Muscle layer of duodenum (tissue), 2 donors: Measurements from ENCODE around the gene RELN.

Source experiments
- H3K27ac ChIP-seq: one replicate; pipeline ENCODE4 v1.7.0; 2013; ENCODE audit warnings: mild to moderate bottlenecking, low read length
- H3K27me3 ChIP-seq: one replicate; pipeline ENCODE4 v1.7.0; 2013; ENCODE audit warnings: low read depth, mild to moderate bottlenecking, control low read depth, low read length
- H3K36me3 ChIP-seq, 2 donors: one replicate each; pipeline ENCODE4 v1.7.0; 2013; ENCODE audit warnings: low read length in 2 of 2, control low read depth in 1 of 2, mild to moderate bottlenecking in 1 of 2; ENCODE audit not compliant: insufficient read depth in 2 of 2, control insufficient read depth in 1 of 2
- H3K4me1 ChIP-seq, 2 donors: one replicate each; pipeline ENCODE4 v1.7.0; 2013; ENCODE audit warnings: low read length in 2 of 2, mild to moderate bottlenecking in 2 of 2, control low read depth in 1 of 2, moderate library complexity in 1 of 2; ENCODE audit not compliant: insufficient read depth in 2 of 2, control insufficient read depth in 1 of 2
- H3K4me3 ChIP-seq, 2 donors: one replicate each; pipeline ENCODE4 v1.7.0; 2013; ENCODE audit warnings: low read length in 2 of 2, low read depth in 1 of 2, mild to moderate bottlenecking in 1 of 2
- H3K9me3 ChIP-seq, 2 donors: one replicate each; pipeline ENCODE4 v1.7.0; 2013; ENCODE audit warnings: low read length in 2 of 2, control low read depth in 1 of 2, mild to moderate bottlenecking in 1 of 2; ENCODE audit not compliant: control insufficient read depth in 1 of 2
- donor health status: healthy.

The RELN gene

GRCh38 chr7:103648135-103648534 lies 341.3 kb downstream of the RELN start:
- H3K4me1 ChIP-seq = no peaks in the 10 kb centered on the region
- H3K27ac ChIP-seq = no peak overlapping the region
- peaks cover 4 to 21% of the 10 kb centered on the region in 2 donors for H3K9me3 ChIP-seq
- no peaks in the 10 kb centered on the region for H3K27me3 ChIP-seq
- no peak overlapping the region for H3K4me3 ChIP-seq
- H3K36me3 ChIP-seq = no peaks in the 10 kb centered on the region

- no peak overlapping the region for H3K27ac ChIP-seq
- peaks cover 4 to 21% of the 10 kb centered on the region in 2 donors for H3K9me3 ChIP-seq
- H3K27me3 ChIP-seq = no peaks in the 10 kb centered on the region
- no peaks in the 10 kb centered on the region for H3K36me3 ChIP-seq
- H3K4me3 ChIP-seq = no peak overlapping the region
- H3K4me1 ChIP-seq = no peaks in the 10 kb centered on the region
Measured at GRCh38 chr7:103644319-103644718, 345.1 kb downstream of the RELN start.

- Histone ChIP-seq H3K4me1 (no peaks in the 10 kb centered on the region), H3K27ac (no peak overlapping the region), H3K4me3 (no peak overlapping the region), H3K27me3 (no peaks in the 10 kb centered on the region), H3K9me3 (peaks cover 4 to 5% of the 10 kb centered on the region in 2 donors), H3K36me3 (no peaks in the 10 kb centered on the region)
Measured at GRCh38 chr7:103640031-103640779, 349.3 kb downstream of the RELN start.

- no peaks in the 10 kb centered on the region for H3K4me1 ChIP-seq
- H3K36me3 ChIP-seq = no peaks in the 10 kb centered on the region
- H3K27ac ChIP-seq = no peak overlapping the region
- no peaks in the 10 kb centered on the region for H3K27me3 ChIP-seq
- H3K4me3 ChIP-seq = no peak overlapping the region
- no peaks in the 10 kb centered on the region for H3K9me3 ChIP-seq
Measured at GRCh38 chr7:103637726-103638125, 351.7 kb downstream of the RELN start.

- H3K36me3 ChIP-seq = no peaks in the 10 kb centered on the region
- H3K4me1 ChIP-seq = no peaks in the 10 kb centered on the region
- H3K27ac ChIP-seq = no peak overlapping the region
- H3K4me3 ChIP-seq = no peak overlapping the region
- no peaks in the 10 kb centered on the region for H3K27me3 ChIP-seq
- no peaks in the 10 kb centered on the region for H3K9me3 ChIP-seq
Measured at GRCh38 chr7:103637094-103637493, 352.4 kb downstream of the RELN start.

GRCh38 chr7:103636153-103636552 lies 353.3 kb downstream of the RELN start:
- Histone ChIP-seq H3K27ac (no peak overlapping the region), H3K36me3 (no peaks in the 10 kb centered on the region), H3K4me1 (no peaks in the 10 kb centered on the region), H3K27me3 (no peaks in the 10 kb centered on the region), H3K9me3 (no peaks in the 10 kb centered on the region), H3K4me3 (no peak overlapping the region)

- no peaks in the 10 kb centered on the region for H3K27me3 ChIP-seq
- H3K4me1 ChIP-seq = no peaks in the 10 kb centered on the region
- no peaks in the 10 kb centered on the region for H3K36me3 ChIP-seq
- no peaks in the 10 kb centered on the region for H3K9me3 ChIP-seq
- H3K27ac ChIP-seq = no peak overlapping the region
- H3K4me3 ChIP-seq = no peak overlapping the region
Measured at GRCh38 chr7:103632972-103633371, 356.5 kb downstream of the RELN start.

GRCh38 chr7:103632005-103632639 lies 357.3 kb downstream of the RELN start:
- Histone ChIP-seq H3K4me1 (no peaks in the 10 kb centered on the region), H3K4me3 (no peak overlapping the region), H3K9me3 (no peaks in the 10 kb centered on the region), H3K27ac (no peak overlapping the region), H3K27me3 (no peaks in the 10 kb centered on the region), H3K36me3 (no peaks in the 10 kb centered on the region)

GRCh38 chr7:103630318-103630717 lies 359.1 kb downstream of the RELN start:
- no peaks in the 10 kb centered on the region for H3K4me1 ChIP-seq
- no peak overlapping the region for H3K27ac ChIP-seq
- H3K27me3 ChIP-seq = no peaks in the 10 kb centered on the region
- H3K4me3 ChIP-seq = no peak overlapping the region
- no peaks in the 10 kb centered on the region for H3K9me3 ChIP-seq
- H3K36me3 ChIP-seq = no peaks in the 10 kb centered on the region

GRCh38 chr7:103628742-103629141 lies 360.7 kb downstream of the RELN start:
- Histone ChIP-seq H3K36me3 (no peaks in the 10 kb centered on the region), H3K27ac (no peak overlapping the region), H3K27me3 (no peaks in the 10 kb centered on the region), H3K4me1 (no peaks in the 10 kb centered on the region), H3K9me3 (no peaks in the 10 kb centered on the region), H3K4me3 (no peak overlapping the region)

- Histone ChIP-seq H3K4me3 (no peak overlapping the region), H3K27ac (no peak overlapping the region), H3K27me3 (no peaks in the 10 kb centered on the region), H3K36me3 (no peaks in the 10 kb centered on the region), H3K9me3 (no peaks in the 10 kb centered on the region), H3K4me1 (no peaks in the 10 kb centered on the region)
Measured at GRCh38 chr7:103626776-103627175, 362.7 kb downstream of the RELN start.

- H3K4me3 ChIP-seq = no peak overlapping the region
- H3K36me3 ChIP-seq = no peaks in the 10 kb centered on the region
- no peaks in the 10 kb centered on the region for H3K27me3 ChIP-seq
- H3K9me3 ChIP-seq = no peaks in the 10 kb centered on the region
- no peaks in the 10 kb centered on the region for H3K4me1 ChIP-seq
- H3K27ac ChIP-seq = no peak overlapping the region
Measured at GRCh38 chr7:103622274-103622673, 367.2 kb downstream of the RELN start.
